Brain microvascular endothelial cell (primary cell): Measurements from ENCODE around the gene GLP2R.

Experiments
- DNase-seq: peaks from one replicate; pipeline ENCODE4 v3.0.0-alpha.2; 2020
- H3K27ac ChIP-seq: fragments of 250-450 bp; sonication (Bioruptor Pico); 2 replicates; pipeline ENCODE4 v1.5.1; 2020; ENCODE audit warnings: mild to moderate bottlenecking, moderate library complexity
- H3K27me3 ChIP-seq: fragments of 250-450 bp; sonication (Bioruptor Pico); replicated peaks from 2 replicates; pipeline ENCODE4 v1.5.1; 2020; ENCODE audit warnings: mild to moderate bottlenecking
- H3K36me3 ChIP-seq: fragments of 250-450 bp; sonication (Bioruptor Pico); replicated peaks from 2 replicates; pipeline ENCODE4 v1.5.1; 2020; ENCODE audit warnings: mild to moderate bottlenecking
- H3K4me3 ChIP-seq: 2 replicates; pipeline ENCODE4 v1.5.1; 2011; ENCODE audit warnings: low read depth, mild to moderate bottlenecking, control low read depth, low read length, moderate library complexity
- CTCF ChIP-seq: IDR thresholded peaks from 2 replicates; pipeline ENCODE4 v1.5.1; 2011; ENCODE audit warnings: low read depth, mild to moderate bottlenecking, moderate library complexity, low read length, control low read depth, inconsistent platforms; ENCODE audit errors: missing control alignments
- in situ Hi-C: cut with HindIII; loops from 2 replicates; pipeline ENCODE4 v1.10.0; 2017; ENCODE audit warnings: low sequenced_read_pairs, low pct_ligation_motif_present

Gene GLP2R

GRCh38 chr17:9860851-9861250 is 35.1 kb downstream of the GLP2R start:
- in situ Hi-C loops: no loop called here

GRCh38 chr17:9862220-9862619 is 36.5 kb downstream of the GLP2R start:
- TF ChIP-seq CTCF: no peak
- Histone ChIP-seq H3K27me3 (no peaks in the 10 kb centered on the region), H3K4me3 (no peak overlapping the region), H3K27ac (no peak overlapping the region), H3K36me3 (no peaks in the 10 kb centered on the region)
- DNase-seq: no peak
- in situ Hi-C loops: no loop called here

More at GRCh38 chr17:9860851-9861250, 35.1 kb downstream of the GLP2R start:
- Histone ChIP-seq H3K27ac (no peak overlapping the region), H3K27me3 (no peaks in the 10 kb centered on the region), H3K4me3 (no peak overlapping the region), H3K36me3 (no peaks in the 10 kb centered on the region)
- DNase-seq: no peak
- TF ChIP-seq CTCF: no peak

- TF ChIP-seq CTCF: no peak
- in situ Hi-C loops: no loop called here
- DNase-seq: no peak
These were observed 37.2 kb downstream of the GLP2R start for GRCh38 chr17:9862949-9863348.

GRCh38 chr17:9865586-9865985 is 39.9 kb downstream of the GLP2R start:
- TF ChIP-seq CTCF: no peak
- Histone ChIP-seq H3K4me3 (no peak overlapping the region), H3K36me3 (no peaks in the 10 kb centered on the region), H3K27ac (no peak overlapping the region), H3K27me3 (no peaks in the 10 kb centered on the region)
- in situ Hi-C loops: no loop called here
- no peak for DNase-seq

More at GRCh38 chr17:9862949-9863348, 37.2 kb downstream of the GLP2R start:
- Histone ChIP-seq H3K27me3 (no peaks in the 10 kb centered on the region), H3K36me3 (no peaks in the 10 kb centered on the region), H3K4me3 (no peak overlapping the region), H3K27ac (no peak overlapping the region)

GRCh38 chr17:9868552-9868951 is 42.8 kb downstream of the GLP2R start:
- TF ChIP-seq CTCF: no peak
- DNase-seq: no peak
- H3K36me3 ChIP-seq: no peaks in the 10 kb centered on the region
- no peaks in the 10 kb centered on the region for H3K27me3 ChIP-seq
- in situ Hi-C loops: no loop called here
- no peak overlapping the region for H3K4me3 ChIP-seq
- no peak overlapping the region for H3K27ac ChIP-seq

GRCh38 chr17:9872852-9873251 is 47.1 kb downstream of the GLP2R start:
- H3K4me3 ChIP-seq: no peak overlapping the region
- TF ChIP-seq CTCF: no peak
- H3K36me3 ChIP-seq: no peaks in the 10 kb centered on the region
- H3K27me3 ChIP-seq: no peaks in the 10 kb centered on the region
- no peak for DNase-seq
- in situ Hi-C loops: no loop called here
- H3K27ac ChIP-seq: no peak overlapping the region
